ENCODE measurements around the gene BSDC1. TPM values are rescaled to one million over a fixed set of nuclear protein-coding genes. Genes with fewer than 3 reads are reported as not detected.

Gene BSDC1
- total RNA-seq, 1 experiment from 2014 or later: 44.3 TPM

DNA sequence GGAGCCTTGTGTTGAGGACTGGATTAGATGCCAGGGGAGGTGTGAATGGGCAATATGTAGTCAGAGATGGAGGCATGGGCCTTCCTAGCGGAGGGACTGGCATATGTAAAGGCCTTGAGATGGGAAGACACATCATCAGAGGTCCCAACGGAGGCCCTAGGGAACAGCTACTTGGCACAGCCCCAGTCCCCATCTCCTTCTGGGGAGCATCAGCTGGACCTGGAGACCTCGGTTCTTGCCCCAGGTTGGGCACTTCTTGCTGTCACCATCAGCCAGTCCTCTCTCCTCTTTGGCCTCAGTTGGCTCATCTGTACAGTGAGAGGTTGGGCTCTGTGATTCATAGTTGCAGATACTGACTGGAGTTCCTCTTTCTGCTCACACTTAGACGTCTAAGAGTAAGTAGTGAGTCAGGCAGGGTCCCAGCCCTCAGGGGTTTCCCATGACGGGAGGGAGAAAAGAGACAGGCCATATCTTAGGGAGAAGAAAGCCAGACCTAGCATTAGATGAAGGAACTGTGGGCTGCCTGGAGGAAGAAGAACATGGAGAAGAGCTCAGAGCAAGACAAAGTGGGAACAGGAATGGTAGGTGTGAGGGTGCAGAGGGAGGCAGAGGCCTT, 54.8 kb downstream of the BSDC1 start:
- H3K27ac Mint-ChIP-seq: no peak overlapping the region
- no peaks in the 10 kb centered on the region for H3K9me3 Mint-ChIP-seq
- peaks cover 24% of the 10 kb centered on the region for H3K4me1 Mint-ChIP-seq
- ChIA-PET POLR2A (no interaction called here), CTCF (no interaction called here)
- peaks cover 16% of the 10 kb centered on the region for H3K27me3 Mint-ChIP-seq (ENCODE audit: low read depth)
- no peak for ATAC-seq
- TF ChIP-seq ELF4 (CRISPR knock-in tag; IDR thresholded peaks at IDR 0.05; ENCODE audit: low read depth) (no peak), FOXK1 (CRISPR knock-in tag; IDR thresholded peaks at IDR 0.05) (no peak), NR1H2 (CRISPR knock-in tag; IDR thresholded peaks at IDR 0.05) (no peak), E2F4 (CRISPR knock-in tag; IDR thresholded peaks at IDR 0.05; ENCODE audit: borderline replicate concordance, low read depth) (no peak)
- TF ChIP-seq, protein P1, sequence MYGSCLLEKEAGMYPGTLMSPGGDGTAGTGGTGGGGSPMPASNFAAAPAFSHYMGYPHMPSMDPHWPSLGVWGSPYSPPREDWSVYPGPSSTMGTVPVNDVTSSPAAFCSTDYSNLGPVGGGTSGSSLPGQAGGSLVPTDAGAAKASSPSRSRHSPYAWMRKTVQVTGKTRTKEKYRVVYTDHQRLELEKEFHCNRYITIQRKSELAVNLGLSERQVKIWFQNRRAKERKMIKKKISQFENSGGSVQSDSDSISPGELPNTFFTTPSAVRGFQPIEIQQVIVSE (CRISPR knock-in tag; IDR thresholded peaks at IDR 0.05; ENCODE audit: borderline replicate concordance): no peak
- H3K36me3 Mint-ChIP-seq: peaks cover 2% of the 10 kb centered on the region
- DNase-seq (ENCODE audit: low spot score): no peak
- no peak overlapping the region for H3K4me3 Mint-ChIP-seq

- no peak for TF ChIP-seq MXD4 (CRISPR knock-in tag; IDR thresholded peaks at IDR 0.05; ENCODE audit: borderline replicate concordance)
- no peak for TF ChIP-seq ELF4 (CRISPR knock-in tag; IDR thresholded peaks at IDR 0.05; ENCODE audit: low read depth)
- no peak for TF ChIP-seq ESRRA (CRISPR knock-in tag; IDR thresholded peaks at IDR 0.05; ENCODE audit: borderline replicate concordance)
- no peak for TF ChIP-seq PRRX2 (CRISPR knock-in tag; IDR thresholded peaks at IDR 0.05)
- TF ChIP-seq NR2C2 (CRISPR knock-in tag; IDR thresholded peaks at IDR 0.05): no peak
- TF ChIP-seq EMX1 (CRISPR knock-in tag; IDR thresholded peaks at IDR 0.05): no peak
- TF ChIP-seq MYBL2 (CRISPR knock-in tag; IDR thresholded peaks at IDR 0.05): no peak
- no peak overlapping the region for H3K4me3 Mint-ChIP-seq
- ChIA-PET CTCF (no interaction called here), POLR2A (no interaction called here)
- peaks cover 16% of the 10 kb centered on the region for H3K27me3 Mint-ChIP-seq (ENCODE audit: low read depth)
- peaks cover 9% of the 10 kb centered on the region for H3K36me3 Mint-ChIP-seq
- ATAC-seq: no peak
- H3K4me1 Mint-ChIP-seq: peaks cover 31% of the 10 kb centered on the region
- H3K9me3 Mint-ChIP-seq: no peaks in the 10 kb centered on the region
- peak overlapping the region; percentile 34; the same call in 1 of the 2 replicates for H3K27ac Mint-ChIP-seq
- no peak for DNase-seq (ENCODE audit: low spot score)
These were observed 55.5 kb downstream of the BSDC1 start for GRCh38 chr1:32338637-32339145.

DNA sequence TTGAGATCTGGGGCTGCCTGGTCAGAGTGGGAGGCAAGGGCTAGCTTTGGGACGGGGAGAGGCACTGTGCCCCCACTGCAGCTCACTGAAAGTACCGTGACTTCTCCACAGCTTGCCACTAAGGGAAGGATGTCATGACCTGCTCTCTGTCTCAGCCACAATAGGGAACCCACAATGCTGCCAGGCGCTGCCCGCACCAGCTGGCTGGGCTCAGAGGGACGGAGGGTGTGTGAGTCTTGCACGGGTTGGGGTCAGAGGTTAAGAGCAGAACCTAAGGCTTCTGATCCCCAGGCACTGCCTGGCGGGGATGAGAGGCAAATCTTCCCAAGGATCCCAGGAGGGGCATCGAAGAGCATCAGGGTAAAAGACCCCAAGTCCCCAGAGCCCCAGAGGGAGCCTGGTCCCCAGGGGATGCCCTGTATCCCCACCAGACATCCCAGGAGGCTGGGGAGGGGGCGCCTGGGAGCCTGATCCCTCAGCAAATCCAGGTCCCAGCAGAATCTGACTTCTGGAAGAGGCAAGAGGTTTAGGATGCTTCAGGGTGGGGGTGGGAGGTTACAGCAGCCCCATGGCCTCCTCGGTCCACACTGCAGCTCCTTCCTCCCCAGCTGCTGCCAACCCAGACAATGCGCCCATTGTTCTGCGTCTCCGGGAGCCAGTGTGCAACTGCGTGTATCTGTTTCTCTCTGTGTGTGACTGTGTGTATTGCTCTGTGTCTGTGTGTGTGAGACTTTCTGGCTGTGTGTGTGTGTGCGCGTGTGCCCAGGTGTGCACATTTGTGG, 56.2 kb downstream of the BSDC1 start:
- no peak overlapping the region for H3K4me3 Mint-ChIP-seq
- H3K27ac Mint-ChIP-seq: peak overlapping the region; percentile 34; the same call in 1 of the 2 replicates
- H3K27me3 Mint-ChIP-seq (ENCODE audit: low read depth): peaks cover 16% of the 10 kb centered on the region
- H3K4me1 Mint-ChIP-seq: peaks cover 37% of the 10 kb centered on the region
- H3K9me3 Mint-ChIP-seq: no peaks in the 10 kb centered on the region
- no peak for ATAC-seq
- DNase-seq (ENCODE audit: low spot score): no peak
- POLR2A ChIA-PET: interaction anchor here (0.6 to 2.8 kb wide), 2 partner anchors 90 to 122 kb away, joined by 4 to 11 read pairs; no protein-coding TSS in a partner anchor
- peaks cover 14% of the 10 kb centered on the region for H3K36me3 Mint-ChIP-seq
- CTCF ChIA-PET: interaction anchor here (0.6 to 2.4 kb wide), 3 partner anchors 13 to 929 kb away, joined by 3 to 17 read pairs (median 4); no protein-coding TSS in a partner anchor
- TF ChIP-seq E2F4 (CRISPR knock-in tag; IDR thresholded peaks at IDR 0.05; ENCODE audit: borderline replicate concordance, low read depth): no peak
- TF ChIP-seq FOXJ3 (CRISPR knock-in tag; IDR thresholded peaks at IDR 0.05; ENCODE audit: borderline replicate concordance): no peak
- TF ChIP-seq ZNF512 (CRISPR knock-in tag; IDR thresholded peaks at IDR 0.05; ENCODE audit: borderline replicate concordance): no peak
- no peak for TF ChIP-seq ARID4B (CRISPR knock-in tag; IDR thresholded peaks at IDR 0.05; ENCODE audit: borderline replicate concordance)
- no peak for TF ChIP-seq IRF1 (CRISPR knock-in tag; IDR thresholded peaks at IDR 0.05)
- no peak for TF ChIP-seq ZMAT4 (CRISPR knock-in tag; IDR thresholded peaks at IDR 0.05)
